Activated gamma-delta T cell treated with Interleukin-2 at 50 U/mL for 16 hours (primary cell): Measurements from ENCODE around the gene CRY2.

ENCODE experiments used
- DNase-seq: peaks from one replicate; pipeline ENCODE4 v3.0.0-alpha.2; 2020

The CRY2 gene

DNA sequence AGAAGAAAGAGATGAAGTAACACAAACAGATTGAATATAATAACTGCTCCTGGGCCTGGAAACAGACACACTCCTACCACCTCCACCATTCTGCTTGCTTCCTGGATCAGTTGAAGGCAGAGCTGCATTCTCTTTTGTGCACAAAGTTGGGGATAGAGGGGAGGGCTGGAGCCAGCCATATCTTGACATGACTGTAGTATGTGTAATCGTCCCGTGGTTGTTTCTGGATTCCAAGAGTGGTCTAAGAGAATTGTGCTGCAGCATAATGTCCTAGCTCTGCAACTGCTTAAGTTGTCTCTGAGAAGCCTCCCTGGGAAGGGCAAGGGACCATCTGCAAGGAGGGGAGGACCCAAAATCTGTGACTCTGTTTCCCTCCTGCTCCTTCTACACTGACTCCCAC, 3.2 kb downstream of the CRY2 start:
- DNase-seq = no peak

DNA sequence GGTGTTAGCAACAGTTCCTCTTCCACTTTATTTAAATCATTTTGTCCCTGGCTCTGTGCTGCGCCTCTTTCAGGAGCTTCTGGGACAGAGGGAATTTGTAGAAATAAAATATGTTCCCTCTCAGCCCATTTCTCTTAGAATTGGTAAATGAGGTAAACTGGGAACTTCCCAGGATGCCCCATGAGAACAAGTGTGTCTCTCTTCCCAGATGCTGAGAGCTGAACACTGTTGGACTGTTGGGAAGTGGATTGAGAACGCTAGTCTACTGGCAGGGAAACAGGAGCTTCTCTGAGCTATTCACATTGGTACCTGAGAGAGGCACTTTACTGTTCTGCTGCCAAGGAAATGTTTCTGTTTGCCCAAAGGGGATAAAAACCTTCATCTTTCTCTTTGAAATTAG, 4.0 kb downstream of the CRY2 start:
- DNase-seq = no peak

DNA sequence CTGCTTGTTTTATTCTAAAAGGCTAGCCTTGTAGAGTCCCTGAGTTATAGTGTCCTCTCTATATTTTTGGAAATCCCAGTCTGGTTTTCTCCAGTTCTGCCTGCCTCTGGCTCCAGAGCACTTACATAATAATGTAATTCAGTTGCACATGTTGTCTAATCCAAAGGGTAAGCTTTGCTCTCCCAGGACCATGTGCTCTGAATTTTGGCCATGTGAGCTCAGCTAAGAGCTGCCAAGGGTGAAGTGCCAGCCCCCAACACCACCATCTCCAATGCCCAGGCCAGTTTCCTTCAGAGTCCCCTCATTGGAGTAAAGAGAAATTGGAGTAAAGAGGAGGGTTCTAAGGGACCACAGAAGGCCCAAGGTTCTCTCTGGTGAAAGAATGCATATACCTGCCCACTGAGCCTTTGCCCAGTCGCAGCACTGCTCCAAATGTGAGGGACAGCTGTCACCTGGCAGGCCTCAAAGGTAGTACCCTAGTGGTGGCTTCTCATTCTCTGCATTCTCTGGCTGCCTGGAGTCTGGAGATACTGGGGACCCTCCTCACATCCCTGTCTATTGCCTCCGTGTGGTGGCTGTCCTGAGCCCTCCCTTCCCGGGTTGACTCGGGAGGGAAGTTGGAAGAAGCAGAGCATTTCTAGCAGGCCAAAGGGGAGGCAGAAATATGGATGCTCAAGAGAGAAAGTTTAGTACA, 4.9 kb downstream of the CRY2 start:
- DNase-seq = no peak

DNA sequence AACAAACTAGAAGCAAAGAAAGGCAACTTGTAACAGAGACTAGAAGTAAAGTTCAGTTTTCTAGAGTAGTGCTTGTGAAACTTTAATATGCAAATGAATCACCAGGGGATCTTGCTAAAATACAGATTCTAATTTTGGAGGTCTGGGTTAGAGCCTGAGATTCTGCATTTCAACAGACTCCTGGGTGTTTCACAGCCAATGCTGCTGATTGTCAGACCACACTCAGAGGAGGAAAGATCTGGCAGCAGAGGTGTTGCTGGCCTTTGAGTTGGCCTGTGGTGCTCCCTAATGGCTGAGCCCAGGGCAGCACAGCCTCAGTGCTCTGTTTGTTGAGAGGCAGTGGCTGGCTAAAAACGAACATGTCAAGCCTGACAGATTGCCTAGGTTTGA, 5.4 kb downstream of the CRY2 start:
- DNase-seq = no peak

DNA sequence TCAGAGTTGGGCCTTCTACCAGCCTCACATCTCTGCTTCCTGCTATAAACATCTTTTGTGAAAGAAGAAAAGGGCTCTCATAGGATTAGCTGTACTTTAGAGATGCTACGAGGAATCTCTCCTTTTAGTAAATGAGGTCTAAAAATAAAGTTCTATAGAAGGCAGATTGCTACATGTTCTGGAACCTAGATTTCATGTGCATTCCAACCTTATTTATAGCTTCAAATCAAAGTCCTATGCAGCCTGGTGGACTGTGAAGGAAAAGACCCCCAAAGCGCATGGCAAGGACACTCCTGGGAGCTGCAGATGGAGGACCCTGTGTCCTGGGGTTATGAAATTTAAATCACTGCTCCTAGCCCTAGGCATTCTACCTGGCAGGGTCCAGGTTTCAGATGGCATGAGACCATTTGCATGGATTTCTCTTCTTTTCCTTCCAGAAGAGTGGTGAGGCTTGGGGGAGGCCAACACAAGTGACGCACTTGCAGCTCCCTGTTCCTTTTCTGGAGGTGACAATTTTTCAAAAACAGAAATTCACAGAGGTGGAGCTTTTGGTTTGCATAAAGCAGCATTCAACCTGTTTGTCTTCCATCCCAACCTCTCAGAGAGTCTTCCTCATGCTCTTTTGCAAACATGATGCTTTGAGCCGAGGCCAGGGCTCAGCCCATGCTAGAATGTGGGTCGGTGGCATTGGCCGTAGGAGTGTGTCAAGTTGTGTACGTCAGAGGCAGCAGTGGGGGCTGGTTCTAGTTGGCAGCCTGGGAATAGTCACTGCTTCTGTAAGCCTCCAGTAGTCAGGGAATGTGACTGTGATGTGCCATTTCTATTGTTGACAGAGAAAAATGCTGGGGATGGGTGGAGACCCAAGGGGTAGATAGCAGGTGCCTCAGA, 6.3 kb downstream of the CRY2 start:
- DNase-seq = no peak

DNA sequence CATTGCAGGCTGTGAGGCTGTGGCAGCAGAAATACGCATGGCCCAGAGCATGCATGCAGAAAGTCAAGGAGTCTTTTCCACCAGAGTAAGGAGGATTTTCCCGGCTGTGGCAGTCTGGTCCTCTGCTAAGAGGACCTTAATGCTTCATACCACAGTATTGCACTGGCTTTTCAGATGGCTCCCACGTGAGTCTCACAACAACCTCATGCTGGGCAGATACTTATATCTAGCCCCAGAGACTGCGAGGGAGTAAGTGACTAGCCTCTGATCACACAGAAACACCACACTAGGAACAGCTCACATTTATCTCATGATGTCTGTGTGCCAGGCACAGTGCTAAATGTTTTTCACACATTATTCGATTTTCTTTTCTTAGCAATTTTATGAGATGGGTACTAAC, 8.0 kb downstream of the CRY2 start:
- no peak for DNase-seq

DNA sequence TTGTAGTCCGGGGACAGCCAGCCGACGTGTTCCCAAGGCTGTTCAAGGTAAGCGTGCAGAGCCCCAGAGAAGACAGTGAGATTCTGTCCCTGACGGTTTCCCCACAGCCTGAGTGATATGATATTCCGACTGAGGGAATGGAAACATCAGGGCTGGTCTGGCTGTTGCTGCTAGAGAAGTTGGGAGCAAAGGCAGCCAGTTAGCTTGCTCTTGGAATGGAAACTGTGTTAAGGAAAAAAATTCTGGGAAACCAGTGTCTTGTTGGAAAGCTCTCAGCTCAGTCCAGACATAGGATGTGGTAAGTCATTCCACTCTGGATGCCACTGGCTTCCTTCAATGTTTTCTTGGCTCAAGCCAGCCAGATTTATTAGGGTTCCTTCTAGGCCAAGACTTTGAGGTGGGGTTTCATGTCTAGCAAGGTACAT, 8.8 kb downstream of the CRY2 start:
- DNase-seq = no peak

DNA sequence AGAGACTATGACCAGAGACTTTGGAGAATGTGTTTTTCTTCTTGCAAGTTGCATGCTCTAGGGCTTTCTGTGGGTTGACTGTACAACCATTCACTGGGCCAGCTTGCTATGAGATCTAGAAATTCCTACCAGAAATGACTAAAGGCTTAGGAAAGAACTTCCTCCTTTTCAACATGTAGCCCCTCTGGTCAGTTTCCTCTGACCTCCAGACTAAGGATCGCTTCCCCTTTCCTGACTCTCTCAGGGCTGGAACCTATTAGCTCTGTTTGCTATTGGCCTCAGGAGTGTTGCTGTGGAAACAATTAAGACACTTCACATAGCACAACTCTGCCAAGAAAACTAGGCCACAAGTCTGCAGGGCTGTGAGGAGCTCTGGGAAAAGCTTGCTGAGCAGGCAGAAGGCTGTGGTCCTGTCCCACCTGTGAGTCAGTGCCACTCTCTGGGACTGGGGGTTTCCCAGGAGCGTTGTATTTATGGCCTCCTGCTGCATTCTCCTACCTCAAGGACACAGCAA, 10.7 kb downstream of the CRY2 start:
- DNase-seq = no peak

DNA sequence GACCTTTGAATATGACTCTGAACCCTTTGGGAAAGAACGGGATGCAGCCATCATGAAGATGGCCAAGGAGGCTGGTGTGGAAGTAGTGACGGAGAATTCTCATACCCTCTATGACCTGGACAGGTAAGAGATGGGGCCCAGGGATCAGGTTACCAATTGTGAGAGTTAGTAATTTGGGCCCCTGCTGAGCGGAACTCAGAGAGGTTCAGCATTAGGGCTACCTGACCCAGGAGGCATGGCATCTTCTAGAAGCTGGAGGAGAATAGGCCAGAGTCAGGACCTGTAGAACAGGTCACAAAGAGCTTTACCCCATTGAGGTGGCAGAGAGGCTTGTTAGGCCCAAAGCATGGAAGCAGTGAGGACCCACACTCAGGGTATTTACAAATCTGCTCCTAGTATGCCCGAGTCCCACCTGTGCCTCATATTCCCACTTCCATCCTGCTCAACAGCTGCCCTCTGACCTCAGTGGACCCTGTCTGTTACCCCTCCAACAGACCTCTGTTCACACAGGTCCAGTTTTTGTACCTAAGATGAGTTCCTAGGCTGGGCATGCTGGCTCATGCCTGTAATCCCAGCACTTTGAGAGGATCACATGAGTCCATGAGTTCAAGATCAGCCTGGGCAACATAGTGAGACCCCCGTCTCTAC, 11.6 kb downstream of the CRY2 start:
- DNase-seq = no peak

DNA sequence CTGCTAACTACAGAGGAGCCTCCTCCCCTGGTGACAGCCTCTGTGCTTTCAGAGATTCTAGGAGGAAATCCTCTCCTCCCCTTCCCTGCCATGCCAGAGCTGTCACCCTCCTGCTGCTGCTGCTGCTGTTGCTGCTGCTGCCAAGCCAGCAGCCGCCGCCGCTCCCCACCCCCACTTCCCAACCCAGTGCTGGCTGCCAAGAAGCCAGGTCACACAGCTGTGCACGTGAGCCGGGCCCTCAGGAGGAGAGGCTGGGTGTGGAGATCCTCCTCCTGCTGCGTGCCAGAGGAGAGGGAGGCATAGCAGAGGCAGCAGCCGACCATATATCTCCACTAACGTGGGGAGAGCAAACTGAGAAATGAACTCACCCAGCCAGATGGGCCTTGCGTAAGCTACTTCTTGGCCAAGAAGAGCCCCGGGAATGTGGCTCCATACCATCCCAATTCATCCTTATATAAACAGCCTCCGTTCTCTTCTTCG, 12.4 kb downstream of the CRY2 start:
- no peak for DNase-seq

DNA sequence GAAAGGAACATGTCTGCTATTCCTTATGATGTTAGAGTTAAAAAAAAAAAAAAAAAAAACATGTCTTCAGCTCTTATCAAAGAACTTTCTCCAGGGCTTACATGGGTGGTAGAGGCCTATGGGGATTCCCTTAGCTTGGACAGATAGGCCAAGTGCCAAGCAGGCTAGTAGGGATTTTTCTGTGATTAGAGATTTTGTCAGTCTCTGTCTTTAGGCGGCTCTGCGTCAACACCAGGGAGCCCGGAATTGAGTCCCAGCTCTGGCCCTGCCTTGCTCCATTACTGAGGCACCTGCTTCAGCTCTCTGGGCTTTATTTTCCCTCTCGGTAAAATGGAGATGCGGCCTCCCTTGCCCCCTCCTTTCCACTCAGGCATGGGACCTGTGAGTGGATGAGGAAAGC, 13.1 kb downstream of the CRY2 start:
- DNase-seq = no peak

DNA sequence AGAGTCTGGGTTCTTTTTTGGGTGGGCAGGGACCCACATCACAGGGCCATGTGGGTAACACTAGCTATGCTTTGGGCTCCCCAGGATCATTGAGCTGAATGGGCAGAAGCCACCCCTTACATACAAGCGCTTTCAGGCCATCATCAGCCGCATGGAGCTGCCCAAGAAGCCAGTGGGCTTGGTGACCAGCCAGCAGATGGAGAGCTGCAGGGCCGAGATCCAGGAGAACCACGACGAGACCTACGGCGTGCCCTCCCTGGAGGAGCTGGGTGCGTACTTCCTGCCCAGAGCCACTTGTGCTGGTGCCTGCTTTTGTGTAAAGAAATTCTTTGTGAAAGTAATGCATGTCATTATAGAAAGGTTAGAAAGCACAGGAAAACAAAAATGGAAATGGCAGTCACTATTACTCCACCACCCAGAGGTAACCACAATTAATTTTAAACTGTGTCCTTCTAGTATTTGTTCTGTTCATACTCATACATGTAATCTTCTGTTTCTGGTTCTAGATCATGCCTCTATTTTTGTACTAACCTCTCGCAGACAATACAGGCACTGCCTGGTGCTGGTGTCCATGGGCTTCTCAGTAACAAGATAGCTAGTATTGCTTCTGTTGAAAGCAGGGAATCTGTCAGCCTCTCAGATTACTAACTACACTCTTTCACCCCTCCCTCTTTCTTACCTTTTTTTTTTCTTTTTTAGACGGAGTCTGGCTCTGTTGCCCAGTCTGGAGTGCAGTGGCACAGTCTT, 13.7 kb downstream of the CRY2 start:
- DNase-seq = no peak

DNA sequence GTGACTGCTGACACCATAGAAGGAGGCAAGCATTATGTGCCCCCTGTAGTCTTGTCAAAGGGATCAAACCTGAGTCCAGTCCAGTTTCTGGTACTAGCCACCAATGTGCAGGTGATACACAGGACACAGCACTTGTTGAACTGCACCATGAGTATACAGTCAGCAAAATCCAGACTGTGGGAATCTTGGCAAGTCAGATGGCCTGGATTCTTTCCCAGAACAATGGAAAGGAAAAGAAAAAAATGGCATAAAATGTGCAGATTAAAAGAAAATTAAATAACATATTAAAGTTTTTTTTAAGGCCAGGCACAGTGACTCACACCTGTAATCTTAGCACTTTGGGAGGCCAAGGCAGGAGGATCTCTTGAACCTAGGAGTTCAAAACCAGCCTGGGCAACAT, 16.8 kb downstream of the CRY2 start:
- no peak for DNase-seq

DNA sequence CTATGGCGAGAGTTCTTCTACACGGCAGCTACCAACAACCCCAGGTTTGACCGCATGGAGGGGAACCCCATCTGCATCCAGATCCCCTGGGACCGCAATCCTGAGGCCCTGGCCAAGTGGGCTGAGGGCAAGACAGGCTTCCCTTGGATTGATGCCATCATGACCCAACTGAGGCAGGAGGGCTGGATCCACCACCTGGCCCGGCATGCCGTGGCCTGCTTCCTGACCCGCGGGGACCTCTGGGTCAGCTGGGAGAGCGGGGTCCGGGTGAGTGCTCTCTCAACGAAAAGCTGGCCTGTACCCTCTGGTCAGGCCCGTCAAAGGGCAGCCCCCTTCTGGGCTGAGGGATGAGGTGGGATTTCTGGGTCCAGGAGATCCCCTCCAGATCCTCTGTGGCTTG, 22.3 kb downstream of the CRY2 start:
- no peak for DNase-seq

DNA sequence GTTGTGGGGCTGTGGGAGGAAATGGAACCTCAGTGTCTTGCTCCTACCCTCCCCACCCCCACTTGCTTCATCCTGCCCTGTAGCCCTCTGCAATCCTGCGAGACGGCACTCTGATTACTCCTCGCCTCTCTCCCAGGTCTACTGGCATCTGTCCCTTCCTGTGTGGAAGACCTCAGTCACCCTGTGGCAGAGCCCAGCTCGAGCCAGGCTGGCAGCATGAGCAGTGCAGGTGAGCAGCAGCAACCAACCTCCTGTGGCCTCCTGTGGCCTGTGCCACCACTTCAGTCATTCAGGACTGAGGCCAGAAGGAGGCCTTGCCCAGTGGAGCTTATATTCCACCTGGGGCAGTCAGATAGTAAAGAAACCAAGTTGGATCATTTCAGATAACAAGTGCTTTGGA, 23.4 kb downstream of the CRY2 start:
- DNase-seq = no peak

DNA sequence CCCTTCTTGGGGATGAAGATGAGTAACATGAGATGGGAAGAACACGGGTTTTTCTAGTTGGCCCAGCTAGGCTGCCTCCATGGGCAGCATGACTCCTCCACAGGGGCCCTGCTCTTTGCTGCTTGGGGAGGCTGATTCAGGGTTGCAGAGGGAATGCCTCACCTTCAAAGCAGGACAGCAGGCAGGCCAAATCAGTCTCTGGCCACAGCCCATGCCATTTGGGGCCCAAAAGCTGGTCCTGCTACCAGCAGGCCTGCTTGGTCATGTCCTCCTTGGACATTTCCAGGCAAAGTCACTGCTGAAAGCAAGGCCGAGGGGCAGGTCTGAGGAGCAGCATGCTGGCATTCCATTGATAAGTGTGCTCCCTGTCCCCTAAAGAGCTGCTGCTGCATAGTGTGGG, 24.4 kb downstream of the CRY2 start:
- no peak for DNase-seq

DNA sequence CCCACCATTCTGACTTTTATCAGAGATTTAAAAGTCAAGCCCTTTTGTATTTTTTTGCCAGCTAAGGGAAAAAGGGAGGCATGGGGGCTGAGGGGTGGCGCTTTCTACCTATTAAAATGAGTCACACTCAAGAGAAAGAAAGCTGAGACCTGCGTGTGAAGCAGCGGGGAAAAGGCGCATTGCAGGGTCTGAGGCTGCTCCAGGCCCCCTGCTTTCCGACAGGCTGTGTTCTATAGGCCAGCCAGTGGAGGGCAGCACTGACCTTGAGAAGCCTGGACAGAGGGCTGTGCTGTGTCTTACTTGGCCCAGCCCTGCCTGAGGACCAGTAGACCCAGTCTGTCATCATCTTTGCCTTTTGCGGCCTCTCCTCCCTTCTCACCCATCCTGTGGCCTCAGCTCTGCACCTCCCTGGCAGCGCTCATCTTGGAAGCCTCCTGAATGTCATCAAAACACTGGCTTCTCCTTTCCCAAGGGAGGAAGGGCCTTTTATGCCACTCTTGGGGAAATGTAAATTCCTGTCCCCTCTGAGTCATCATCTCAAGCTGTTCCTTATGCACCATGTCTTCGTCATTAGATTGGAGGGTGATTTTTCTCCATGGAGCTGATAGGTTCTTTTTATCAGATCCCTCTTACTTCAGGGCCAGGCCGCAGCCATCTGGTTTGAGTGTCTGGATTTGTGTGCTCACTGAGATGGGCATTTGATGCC, 25.5 kb downstream of the CRY2 start:
- DNase-seq = no peak

DNA sequence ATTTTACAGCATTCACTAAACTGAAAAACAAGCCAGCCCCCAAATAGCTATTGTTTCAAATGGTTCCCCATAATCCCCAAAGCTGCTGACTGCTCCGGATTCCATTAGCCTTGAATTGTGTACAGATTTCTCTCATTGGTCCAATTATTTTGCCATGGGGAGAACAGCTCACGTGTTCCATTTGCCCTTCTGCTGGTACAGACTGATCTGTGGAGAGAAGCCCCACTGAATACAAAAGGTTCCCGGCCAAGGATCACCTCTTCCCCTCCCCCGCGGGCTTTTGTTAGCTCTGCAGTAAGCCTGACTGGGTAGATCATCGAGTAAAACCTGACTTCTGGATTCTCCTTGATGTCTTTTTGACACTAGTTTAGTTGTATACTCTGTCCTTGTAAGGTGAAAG, 29.1 kb downstream of the CRY2 start:
- no peak for DNase-seq

DNA sequence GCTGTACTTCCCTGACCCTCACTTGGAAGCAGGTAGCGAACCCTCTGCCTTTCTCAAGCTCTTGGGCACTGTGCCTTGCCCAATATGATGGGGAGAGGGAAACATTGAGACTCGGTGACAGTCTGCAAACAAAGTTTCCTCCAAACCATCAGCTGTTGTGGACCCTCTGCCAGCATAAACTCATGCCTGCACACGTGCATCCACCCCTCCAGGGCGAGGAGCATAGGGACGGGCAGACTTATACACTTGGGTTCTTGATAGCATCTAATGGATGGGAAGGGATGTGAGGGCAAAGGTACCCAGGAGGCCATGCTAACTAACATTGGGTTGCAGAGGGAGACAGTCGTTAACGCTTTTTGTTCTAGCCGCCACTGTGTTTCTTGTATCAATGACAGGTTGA, 29.9 kb downstream of the CRY2 start:
- no peak for DNase-seq

DNA sequence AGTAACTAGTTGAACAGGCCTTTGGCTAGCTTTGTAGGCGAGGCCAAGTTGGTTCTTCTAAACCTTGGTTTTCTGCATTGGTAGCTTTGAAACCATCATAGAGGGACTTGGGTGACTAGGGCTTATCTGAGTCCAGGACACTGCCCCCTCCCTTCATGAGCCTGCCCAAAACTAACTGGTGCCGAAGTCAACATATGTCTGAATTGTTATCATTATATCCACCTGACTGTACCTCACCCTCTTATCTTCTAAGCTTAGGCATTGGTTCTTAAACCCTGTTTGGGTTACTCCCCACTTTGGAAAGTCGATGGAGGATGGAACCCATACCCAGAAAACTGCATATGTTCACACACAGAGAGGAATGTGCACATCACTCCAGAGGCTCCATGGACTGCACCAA, 30.6 kb downstream of the CRY2 start:
- DNase-seq = no peak

DNA sequence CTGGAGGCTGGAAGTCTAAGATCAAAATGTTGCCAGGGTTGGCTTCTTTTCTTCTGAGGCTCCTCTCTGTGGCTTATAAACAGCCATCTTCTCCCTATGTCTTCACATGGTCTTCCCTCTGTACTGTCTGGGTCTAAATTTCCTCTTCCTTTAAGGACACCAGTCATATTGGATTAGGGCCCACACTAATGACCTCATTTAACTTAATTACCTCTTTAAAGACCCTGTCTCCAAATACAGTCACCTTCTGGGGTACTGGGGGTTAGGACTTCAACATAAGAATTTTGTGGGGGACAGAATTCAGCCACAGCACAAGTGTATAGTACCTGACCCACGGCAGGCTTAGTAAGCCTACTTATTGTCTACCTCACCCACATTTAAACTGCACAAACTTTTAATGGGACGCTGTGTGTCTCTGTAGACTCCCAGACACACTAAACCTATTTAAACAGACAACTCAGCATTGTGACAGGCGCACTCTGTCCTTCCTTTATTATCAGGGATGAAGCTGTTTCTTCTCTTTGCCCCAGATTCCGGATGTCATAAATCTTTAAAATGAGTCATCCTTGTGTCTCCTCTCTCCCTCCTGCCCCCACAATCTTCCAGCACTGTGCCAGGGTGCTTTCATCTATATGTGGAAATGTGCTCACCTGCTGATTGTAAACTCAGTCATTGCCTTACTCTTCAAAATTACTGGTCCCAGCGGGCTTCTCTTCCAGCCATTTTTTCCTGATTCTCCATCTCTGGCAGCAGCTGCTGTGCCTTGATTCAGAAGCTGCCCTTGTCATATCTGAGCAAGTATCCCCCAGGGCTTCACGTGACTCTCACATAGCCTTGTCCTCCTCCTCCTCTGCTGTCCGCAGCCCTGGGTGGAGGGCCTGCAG, 32.8 kb downstream of the CRY2 start:
- DNase-seq = no peak
